GM18499 (cell line): ENCODE results near the gene SNRPD3.
A peak's percentile ranks its signal among the peaks of the same experiment; 100 is the strongest.
"Not testable (repeated sequence)": the region's sequence is repeated elsewhere in the genome, so short reads cannot be mapped to it uniquely, and the experiment has no call there.

Source experiments
- ATAC-seq: cut with Tn5 transposase; IDR thresholded peaks from one replicate; pipeline ENCODE4 v1.9.1; 2021; ENCODE audit warnings: moderate number of reproducible peaks; ENCODE audit not compliant: insufficient read depth, unreplicated experiment

SNRPD3 gene

DNA sequence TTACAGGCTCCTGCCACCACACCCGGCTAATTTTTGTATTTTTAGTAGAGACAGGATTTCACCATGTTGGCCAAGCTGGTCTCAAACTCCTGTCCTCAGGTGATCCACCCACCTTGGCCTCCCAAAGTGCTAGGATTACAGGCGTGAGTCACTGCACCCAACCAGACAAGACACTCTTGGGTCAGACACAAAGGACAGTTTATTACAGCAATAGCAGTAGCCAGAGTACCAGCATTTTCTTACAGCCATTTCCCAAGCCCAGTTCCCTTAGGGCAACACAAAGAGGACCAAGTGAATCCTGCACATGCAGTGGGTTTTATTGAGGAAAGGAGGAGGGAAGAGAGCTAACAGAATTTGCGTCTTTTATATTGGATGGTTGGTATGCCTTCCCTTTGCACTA is 24.8 kb upstream of the SNRPD3 start:
- ATAC-seq, result not testable (repeated sequence)

DNA sequence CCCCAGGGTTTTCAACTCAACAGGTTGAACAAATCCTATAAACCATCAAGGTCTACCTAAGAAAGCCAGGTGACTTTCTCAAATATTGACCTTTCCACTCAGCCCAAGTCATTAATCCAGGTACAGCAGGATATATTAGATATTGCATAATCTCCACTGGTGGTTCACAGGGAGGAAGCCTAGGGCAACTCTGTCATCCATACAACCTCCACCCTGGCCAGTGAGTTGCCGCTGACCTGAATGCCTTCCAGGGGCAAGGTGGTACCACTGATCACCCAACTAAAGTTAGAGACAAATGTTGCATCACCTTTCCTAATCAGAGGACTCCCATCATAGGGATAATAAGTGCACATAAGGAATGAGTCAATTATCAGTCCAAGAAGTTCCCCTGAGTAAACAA is 23.7 kb upstream of the SNRPD3 start:
- ATAC-seq, result no peak

DNA sequence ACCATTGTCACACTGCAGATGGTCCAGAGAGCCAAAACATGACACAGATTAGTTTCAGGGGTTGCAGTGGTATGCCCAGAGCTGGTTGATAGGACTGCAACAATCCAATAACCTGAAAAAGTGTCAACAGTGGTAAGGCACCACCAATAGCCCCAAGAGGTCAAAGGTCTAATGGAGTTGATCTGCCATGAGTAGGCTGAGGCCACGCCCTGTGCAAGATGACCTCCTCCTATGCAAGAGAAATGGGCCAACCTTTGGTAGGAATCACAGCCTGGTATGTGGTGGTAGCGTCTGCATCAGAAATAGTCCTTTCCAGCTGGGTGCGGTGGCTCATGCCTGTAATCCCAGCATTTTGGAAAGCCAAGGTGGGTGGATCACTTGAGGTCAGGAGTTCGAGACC is 20.5 kb upstream of the SNRPD3 start:
- no peak for ATAC-seq

DNA sequence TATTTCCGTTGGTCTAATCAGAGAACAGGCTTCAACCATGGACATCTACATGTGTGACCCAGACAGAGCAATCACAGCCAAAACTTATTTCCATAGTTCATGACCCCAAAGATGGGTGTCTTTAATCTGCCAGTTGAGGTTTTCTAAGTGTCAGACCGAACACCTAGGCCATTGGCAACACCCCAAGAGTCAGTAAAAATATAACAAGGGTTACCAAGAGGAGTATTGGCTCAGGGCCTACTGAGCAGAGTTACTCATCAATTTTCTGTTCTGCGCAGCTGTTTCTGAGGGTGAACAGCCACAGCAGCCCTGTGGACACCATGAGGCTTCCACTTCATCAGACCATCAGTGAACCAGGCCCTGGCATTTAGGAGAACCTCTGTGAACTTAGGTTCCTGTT is 19.7 kb upstream of the SNRPD3 start:
- ATAC-seq, result no peak

DNA sequence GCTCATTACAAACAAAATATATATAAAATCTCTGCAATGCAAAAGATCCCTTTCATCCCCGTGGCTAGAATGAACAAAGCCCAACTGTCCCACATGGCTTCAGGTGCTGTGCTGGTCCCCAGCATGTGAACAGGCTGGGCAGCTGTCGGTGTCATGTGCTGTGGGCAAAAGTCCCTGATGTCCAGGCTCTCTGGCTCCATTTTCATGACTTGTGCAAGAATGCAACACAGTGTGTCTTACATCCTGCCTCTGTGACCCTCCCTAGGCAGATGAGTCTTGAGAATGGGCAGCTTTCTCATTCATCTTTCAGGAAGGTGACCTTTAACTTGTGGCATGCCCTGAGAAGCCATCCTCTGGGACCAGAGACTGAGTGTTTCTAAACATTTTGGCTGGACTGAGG is 15.3 kb upstream of the SNRPD3 start:
- ATAC-seq, result no peak

DNA sequence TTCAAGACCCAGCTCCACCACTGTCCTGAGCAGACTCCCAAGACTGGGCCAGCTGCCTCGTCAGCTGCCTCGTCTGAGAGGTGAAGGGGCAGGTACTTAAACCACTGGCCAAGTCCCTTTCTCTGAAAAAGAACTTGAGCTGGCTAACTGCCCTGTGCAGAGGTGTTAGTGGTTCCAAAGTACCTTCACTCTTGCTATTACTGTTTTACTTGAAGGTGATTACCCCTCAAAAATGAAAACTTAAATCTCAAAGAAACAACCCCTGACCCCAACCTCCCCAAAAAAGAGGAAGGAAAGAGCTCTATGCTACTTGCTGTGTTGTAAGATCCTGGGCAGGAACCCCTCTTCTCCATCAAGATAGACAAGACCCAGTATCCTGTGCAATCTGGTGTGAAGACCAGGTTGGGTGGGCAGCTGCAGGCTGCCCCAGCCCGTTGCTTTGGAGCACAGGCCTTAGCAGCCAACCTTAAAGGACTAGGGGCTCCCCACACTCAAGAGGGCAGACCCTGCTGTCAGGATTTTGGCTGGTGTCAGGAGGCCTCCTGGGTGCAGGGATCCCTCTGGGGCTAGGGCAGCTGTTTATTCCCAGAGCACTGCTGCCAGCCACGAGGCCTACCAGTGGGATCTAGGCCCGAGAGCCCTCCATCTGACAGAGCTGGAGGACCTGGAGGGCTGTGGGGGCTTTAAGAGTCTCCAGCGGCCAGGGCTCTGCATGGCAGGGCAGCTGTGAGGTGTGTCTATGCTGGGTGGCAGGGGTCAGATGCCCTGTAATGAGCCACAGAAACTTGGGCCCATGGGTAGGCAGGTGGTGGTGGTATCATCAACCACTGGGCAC is 13.9 kb upstream of the SNRPD3 start:
- ATAC-seq, result no peak

DNA sequence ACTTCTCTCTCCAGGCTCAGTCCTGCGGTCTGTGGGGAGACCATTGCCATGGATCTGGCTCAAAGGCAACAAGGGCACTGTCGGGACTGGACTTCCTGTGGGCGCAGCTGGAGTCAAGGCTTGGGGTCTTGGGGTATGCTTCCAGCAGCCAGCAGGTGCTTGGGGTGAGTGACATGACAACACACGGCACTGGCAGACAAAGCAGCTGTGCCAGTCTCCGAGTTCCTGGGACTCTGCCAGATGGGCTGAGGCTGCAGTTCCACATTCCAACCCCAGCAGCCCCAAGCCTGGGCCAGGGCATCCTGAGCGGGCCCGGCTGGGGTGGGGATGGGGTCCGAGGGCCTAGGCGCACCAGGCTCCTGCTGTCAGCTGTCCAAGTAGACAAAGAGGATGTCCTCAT is 13.2 kb upstream of the SNRPD3 start:
- ATAC-seq, result no peak

DNA sequence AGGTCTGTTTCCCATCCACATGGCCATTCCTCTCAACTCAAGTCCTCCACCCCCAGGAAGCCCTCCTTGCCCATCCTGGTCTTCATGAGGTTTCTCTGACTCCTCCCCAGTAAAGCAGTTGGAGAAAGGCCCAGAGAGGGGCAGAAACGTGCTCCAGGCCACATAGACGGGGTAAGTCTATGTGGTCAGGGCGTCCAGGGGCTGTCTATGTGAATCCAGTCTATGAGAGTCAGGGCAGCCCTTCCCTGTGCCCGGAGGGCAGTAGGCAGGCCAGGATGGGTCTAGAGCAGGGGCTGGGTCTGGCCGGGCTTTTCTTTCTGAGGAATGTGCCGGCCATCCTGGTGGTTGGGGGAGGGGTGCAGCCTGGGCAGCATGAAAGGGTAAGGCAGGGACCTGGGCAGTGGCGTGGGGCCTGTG is 12.6 kb upstream of the SNRPD3 start:
- ATAC-seq, result no peak

DNA sequence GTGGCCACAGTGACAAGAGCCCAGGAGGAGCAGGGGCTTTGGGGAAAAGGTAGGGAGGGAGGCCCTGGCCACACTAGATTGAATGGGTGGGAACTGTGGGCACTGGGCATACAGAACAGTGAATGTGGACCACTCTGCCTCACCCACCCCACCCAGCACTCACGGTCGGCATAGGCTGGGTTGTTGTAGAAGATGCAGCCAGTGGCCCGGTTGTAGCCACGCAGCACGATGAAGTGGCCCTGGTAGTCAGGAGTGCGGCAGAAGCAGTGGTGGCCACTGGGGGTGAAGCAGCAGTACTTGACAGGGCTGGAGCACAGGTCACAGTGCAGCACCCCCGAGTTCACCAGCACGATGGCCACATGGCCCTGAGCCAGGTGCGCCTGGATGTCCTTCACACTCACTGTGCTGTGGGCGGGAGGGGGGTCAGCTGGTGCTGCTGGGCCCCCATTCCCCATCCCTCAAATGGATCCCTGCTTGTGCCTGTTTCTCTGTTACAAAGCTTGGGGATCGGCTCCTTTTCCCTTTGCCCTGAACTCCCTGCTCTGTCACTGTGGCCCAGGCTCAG is 12.0 kb upstream of the SNRPD3 start:
- no peak for ATAC-seq

DNA sequence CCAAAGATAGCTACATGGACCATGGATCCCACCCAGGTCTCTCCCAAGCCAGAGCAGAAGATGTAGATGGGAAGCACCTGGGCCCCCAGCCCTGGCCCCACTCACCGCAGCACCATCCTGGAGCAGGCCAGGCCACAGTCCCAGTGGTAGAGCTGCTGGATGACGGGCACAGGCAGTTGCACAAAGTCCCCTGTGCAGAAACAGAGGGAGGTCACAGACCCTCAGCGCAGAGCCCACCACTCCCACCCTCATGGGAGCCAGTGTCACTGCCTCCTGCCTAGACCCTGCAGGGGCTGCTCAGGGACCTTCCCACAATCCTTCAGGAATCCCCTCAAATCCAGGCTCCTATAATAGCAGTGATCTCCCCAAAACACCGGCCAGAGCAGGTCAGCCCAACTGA is 7.0 kb upstream of the SNRPD3 start:
- ATAC-seq, result no peak

DNA sequence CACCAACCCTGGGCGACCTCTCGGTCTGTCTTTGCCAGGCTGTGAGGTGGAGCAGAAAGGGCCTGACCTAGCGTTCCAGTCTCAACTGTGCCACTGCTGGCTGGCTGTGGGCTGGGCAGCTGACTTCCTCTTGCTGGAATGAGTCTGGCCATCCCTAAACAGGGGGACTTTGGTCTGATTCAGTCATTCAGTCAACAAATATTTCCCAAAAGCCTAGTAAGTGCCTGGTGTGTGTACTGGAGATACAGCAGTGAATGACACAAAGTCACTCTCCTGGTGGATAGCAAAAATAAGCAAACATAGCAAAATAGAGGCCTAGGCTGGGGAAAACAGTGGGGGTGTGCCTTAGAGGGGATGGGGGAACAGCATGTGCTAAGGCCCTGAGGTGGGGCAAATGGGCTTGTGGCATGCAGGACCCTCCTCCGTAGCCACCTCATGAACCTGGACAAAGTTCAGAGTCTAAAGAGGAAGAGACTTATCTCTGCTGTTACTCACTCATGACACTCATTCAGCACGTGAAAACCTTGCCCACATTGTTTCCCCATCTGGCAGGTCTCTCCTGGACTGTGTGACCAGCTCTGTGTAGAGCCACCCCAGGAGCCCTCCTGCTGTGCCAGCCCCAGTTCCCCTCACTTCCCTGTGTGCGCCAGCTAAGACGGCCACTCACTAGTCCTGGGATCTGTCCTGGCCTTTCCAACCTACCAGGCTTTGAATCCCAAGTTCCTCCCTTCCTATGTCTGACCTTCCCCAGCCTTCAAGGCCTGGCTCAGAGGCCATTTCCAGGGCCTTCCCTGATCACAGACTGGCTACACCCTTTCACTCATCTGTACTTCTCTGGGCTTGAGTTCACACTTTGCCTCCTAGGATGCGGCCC is 5.5 kb upstream of the SNRPD3 start:
- no peak for ATAC-seq

DNA sequence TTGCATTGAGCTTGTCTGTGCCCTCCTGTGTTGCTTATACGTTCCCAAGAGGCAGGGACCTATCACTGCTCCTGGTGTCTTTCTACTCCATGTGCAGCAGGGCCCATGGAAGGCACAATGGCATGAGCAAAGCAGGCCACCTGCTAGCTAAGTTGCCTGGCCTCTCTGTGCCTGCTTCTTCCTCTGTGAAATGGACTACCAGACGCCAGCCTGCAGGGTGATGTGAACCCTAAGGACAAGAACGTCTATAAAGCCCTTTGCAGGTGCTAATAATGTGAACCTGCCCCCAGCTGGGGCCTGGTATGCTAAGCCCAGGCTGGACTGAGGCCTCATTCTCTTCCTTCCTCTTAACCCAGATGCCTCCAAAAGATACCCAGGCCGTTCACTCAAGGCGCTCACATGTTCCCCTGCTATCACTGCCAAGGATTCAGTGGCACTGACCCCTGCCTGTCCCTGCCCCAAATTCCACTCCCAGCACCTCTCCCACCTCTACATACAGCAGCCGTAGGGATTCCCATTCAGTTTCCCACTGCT is 4.8 kb upstream of the SNRPD3 start:
- ATAC-seq, result no peak

DNA sequence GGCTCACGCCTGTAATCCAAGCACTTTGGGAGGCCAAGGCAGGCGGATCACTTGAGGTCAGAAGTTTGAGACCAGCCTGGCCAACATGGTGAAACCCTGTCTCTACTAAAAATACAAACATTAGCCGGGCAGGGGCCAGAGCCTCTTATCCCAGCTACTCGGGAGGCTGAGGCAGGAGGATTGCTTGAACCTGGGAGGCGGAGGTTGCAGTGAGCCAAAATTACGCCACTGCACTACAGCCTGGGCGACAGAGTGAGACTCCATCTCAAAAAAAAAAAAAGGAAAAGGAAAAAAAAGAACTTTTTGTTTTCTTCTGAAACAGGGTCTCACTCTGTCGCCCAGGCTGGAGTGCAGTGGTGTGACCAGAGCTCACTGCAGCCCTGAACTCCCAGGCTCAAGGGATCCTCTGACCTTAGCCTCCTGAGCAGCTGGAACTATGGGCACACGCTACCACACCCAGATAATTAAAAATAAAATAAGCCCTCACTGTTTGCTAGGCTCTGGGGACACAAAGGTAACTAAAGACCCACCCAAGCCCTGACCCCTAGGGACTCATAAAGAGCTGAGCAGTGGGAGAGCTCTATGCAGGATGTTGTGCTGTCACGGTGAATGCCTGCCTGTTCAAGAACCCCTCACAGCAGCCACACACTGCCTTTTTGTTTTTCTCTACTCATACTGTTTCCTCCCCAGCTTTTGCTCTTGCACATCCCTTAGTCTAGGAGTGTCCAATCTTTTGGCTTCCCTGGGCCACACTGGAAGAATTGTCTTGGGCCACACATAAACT is 3.1 kb upstream of the SNRPD3 start:
- not testable (repeated sequence) for ATAC-seq

DNA sequence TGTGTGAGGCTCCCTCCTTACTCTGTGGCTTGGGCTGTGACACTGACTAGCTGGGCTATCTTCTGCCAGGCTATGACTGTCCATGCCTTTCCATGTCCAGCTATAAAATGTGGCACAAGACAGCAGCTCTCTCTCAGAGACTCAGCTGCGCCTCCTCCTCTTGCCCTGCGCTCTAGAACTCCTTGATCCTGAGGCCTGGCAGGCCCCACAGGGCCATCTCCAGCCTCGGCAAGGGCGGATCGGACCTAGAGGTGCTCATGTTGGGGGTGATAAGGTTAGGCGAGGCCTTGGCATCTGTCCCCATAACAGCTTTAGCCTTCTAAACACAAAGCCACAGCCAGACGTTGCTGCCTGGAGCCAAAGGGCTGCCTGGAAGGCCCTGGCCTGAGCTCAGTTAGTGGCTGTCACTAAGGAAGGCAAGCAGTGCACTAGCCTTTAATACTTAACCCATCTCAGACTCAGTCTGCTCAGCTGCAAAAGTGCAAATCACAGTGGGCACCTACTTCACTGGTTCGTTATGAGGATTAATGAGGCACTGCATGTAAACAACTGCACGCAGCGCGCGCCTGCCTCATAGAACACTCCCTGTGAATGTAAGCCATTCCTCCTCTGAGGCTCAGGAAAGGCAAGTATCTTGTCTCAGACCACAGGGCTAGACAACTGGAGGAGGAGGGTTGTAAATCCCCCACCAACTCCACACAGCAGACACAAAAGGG is 2.0 kb upstream of the SNRPD3 start:
- ATAC-seq, result no peak

DNA sequence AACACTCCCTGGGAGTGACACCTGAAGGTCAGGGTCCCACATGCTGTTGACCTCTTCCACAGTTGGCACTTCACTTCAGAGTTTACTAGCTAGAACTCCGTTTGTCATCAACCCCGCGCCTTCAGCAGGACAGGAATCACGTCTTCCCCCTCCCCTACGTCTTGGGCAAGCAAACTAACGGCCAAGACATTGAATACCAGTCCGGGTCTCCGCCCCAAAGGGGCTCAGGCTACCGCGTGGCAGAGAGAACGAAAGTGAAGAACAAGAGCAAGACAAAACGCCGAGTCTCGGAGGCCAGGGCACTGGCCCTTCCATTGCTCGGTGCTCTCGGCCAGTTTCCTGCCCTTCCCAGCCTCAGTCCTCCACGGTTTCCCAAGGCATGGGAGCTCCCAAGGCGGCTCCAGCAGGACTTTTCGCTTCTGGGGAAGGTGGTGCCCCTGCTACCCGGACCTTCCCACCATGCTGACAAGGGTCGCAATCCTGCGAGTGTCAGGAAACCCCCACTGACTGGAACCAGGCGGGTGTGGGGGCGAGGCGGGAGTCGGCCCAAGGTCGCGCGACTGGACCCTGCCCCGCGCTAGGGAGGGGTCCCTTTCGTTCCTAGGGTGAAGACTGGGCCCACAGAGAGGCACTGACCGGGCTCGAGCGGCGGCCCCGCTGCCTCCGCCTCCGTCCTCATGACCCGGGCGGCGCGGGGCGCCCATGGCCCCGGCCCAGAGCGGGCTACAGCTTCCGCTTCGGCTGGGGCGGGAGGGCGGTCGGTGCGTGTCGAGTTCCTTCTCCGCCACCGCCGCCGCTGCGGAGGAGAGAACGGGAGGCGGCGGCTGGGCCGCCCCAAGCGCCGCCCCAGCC is 1.3 kb upstream of the SNRPD3 start, which contains the start of gene GUCD1:
Gene GUCD1, minus strand, starts transcription at position 826 of the 852 bp plus-strand sequence. Its CDS starts 147 bp downstream, at position 679.
- peak; percentile 8 for ATAC-seq

DNA sequence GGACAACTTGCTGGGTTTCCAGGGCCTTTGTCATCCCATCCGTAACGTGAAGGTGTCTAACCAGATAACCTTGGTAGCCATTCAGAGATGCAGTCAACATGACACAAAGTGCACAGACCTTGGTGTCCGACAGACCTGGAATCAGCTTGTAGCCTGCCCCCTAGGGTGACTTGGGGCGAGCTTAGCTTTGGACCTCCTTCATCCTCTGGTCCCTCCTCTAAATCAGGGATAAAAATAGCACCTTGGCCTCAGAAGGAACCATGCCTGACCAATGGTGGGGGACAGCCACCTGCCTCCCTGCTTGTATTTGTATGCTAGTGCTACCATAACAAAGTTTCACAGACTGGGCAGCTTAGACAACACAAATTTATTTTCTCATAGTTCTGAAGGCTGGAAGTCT is 3.7 kb downstream of the SNRPD3 start:
- ATAC-seq, result no peak

DNA sequence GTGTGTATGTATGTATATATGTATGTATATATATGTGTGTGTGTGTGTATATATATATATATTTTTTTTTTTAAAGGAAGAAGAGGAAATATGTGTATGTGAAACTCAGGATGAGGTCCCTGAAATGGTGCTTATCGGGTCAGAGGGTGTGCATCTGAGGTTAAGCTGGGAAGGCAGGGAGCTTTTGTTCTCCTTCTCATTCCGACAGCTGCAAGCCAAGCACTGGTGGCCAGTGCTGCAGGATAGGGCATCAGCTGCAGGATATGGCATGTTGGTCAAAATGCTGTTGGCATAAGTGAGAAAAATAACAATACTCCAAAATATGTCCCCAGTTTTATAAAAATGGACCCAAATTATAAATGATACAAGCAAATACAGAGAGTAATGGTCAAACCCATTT is 7.4 kb downstream of the SNRPD3 start:
- ATAC-seq, result no peak

DNA sequence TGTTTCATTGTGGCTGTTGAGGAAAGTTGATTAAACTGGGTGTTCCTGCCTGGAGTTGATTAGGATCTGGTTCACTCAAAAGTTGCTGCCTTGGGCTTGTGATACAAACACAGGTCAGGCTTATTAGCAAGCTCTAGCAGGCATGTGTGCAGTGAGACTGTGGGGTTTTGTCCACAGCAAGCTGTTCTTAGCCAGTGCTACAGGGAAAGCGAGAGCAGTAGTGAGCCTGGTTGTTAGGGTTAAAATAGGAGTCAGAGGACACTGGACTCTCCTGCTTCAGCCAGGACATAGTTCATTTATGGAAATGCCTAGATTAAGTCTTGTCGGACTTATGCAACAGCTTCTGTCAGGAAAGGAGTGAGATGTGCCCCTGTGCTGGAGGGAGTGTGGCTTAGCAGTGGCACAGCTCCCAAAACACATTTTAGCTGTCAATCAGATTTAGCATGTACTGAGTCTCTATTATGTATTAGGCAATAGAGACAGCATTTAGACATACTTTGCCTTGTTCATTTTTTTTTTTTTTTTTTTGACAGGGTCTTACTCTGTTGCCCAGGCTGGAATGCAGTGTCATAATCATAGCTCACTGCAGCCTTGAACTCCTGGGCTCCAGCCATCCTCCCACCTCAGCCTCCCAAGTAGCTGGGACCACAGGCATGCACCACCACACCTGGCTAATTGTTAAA is 8.7 kb downstream of the SNRPD3 start:
- no peak for ATAC-seq
